GM23248 (cell line): ENCODE results near the gene SLC38A2.

Source experiments
- EZH2 ChIP-seq: fragments of 200-600 bp; sonication (generic); IDR thresholded peaks from 2 replicates; pipeline ENCODE4 v1.6.1; 2018; ENCODE audit warnings: antibody characterized with exemption, mild to moderate bottlenecking; ENCODE audit not compliant: insufficient read depth, poor library complexity, severe bottlenecking
- EZH2phosphoT487 ChIP-seq: fragments of 200-600 bp; sonication (generic); IDR thresholded peaks from 2 replicates; pipeline ENCODE4 v1.6.1; 2018; ENCODE audit warnings: antibody characterized with exemption, moderate library complexity, mild to moderate bottlenecking, low read depth; ENCODE audit not compliant: insufficient read depth

GRCh38 chr12:46390304-46390703 lies 17.7 kb upstream of the SLC38A2 start:
- TF ChIP-seq EZH2phosphoT487 (no peak), EZH2 (no peak)
